CD14-positive monocyte (primary cell): ENCODE results near the gene LRRC55. TPM values are rescaled to one million over a fixed set of nuclear protein-coding genes. Genes with fewer than 3 reads are reported as not detected.

Experiments used
- DNase-seq, 3 donors: peaks; one replicate each; pipeline ENCODE4 v3.0.0-alpha.2; 2011 to 2022
- H2AFZ ChIP-seq: 2 replicates; pipeline ENCODE4 v1.6.0; 2012; ENCODE audit warnings: mild to moderate bottlenecking, low read depth, low read length, inconsistent platforms; ENCODE audit not compliant: insufficient read depth, poor library complexity, severe bottlenecking
- H3K27ac ChIP-seq, 2 donors: 1 replicate in 1 of 2; 2 replicates in 1 of 2; pipeline ENCODE4 v1.5.1; 2012 to 2013; ENCODE audit warnings: low read length in 2 of 2, control low read depth in 1 of 2, inconsistent platforms in 1 of 2, low read depth in 1 of 2, mild to moderate bottlenecking in 1 of 2
- H3K27me3 ChIP-seq, 2 donors: one replicate each; pipeline versions ENCODE4 v1.6.0 to v1.6.1; 2011 to 2013; ENCODE audit warnings: low read length in 2 of 2; ENCODE audit not compliant: control insufficient read depth in 2 of 2, insufficient read depth in 2 of 2
- H3K36me3 ChIP-seq, 2 donors: replicated peaks in 1 of 2; 1 replicate in 1 of 2; 2 replicates in 1 of 2; pipeline versions ENCODE4 v1.5.1 to v1.6.1; 2012 to 2013; ENCODE audit warnings: low read length in 2 of 2, control low read depth in 1 of 2, inconsistent platforms in 1 of 2, mild to moderate bottlenecking in 1 of 2; ENCODE audit not compliant: insufficient read depth in 2 of 2, control insufficient read depth in 1 of 2
- H3K4me1 ChIP-seq, 2 donors: 1 replicate in 1 of 2; 2 replicates in 1 of 2; pipeline versions ENCODE4 v1.5.1 to v1.6.1; 2012 to 2013; ENCODE audit warnings: low read length in 2 of 2, control low read depth in 1 of 2, inconsistent platforms in 1 of 2, mild to moderate bottlenecking in 1 of 2, moderate library complexity in 1 of 2; ENCODE audit not compliant: insufficient read depth in 2 of 2, control insufficient read depth in 1 of 2
- H3K4me2 ChIP-seq: replicated peaks from 2 replicates; pipeline ENCODE3; 2012; ENCODE audit warnings: low read length, moderate library complexity, mild to moderate bottlenecking; ENCODE audit not compliant: poor library complexity, severe bottlenecking; ENCODE audit errors: extremely low read depth
- H3K4me3 ChIP-seq, 3 experiments: fragments of 200-600 bp in 1 of 3; sonication (generic) in 1 of 3; replicated peaks in 1 of 3; 1 replicate in 2 of 3; 2 replicates in 1 of 3; pipeline ENCODE4 v1.5.1; 2011 to 2013; ENCODE audit warnings: low read length in 3 of 3, mild to moderate bottlenecking in 3 of 3, control low read depth in 2 of 3, low read depth in 2 of 3, inconsistent platforms in 1 of 3, moderate library complexity in 1 of 3
- H3K79me2 ChIP-seq: 2 replicates; pipeline ENCODE4 v1.6.0; 2012; ENCODE audit warnings: mild to moderate bottlenecking, control low read depth, inconsistent platforms, low read length, moderate library complexity; ENCODE audit not compliant: insufficient read depth
- H3K9ac ChIP-seq: 2 replicates; pipeline ENCODE4 v1.6.0; 2017; ENCODE audit warnings: low read length, mild to moderate bottlenecking; ENCODE audit not compliant: insufficient read depth, poor library complexity, severe bottlenecking
- H3K9me3 ChIP-seq, 2 donors: replicated peaks in 1 of 2; 1 replicate in 1 of 2; 2 replicates in 1 of 2; pipeline versions ENCODE4 v1.5.1 to v1.6.1; 2012 to 2013; ENCODE audit warnings: low read length in 2 of 2, control low read depth in 1 of 2; ENCODE audit not compliant: control insufficient read depth in 1 of 2, insufficient read depth in 1 of 2
- H4K20me1 ChIP-seq: 2 replicates; pipeline ENCODE4 v1.6.0; 2012; ENCODE audit warnings: mild to moderate bottlenecking, low read length, control low read depth, moderate library complexity; ENCODE audit not compliant: insufficient read depth
- H3K27ac Mint-ChIP-seq, 7 donors: one replicate each; pipeline ENCODE4 v1.8.0; 2020; ENCODE audit warnings: mild to moderate bottlenecking in 7 of 7, mixed read lengths in 7 of 7, moderate library complexity in 6 of 7, inconsistent platforms in 2 of 7
- H3K27me3 Mint-ChIP-seq, 3 donors: one replicate each; pipeline ENCODE4 v1.8.0; 2021 to 2022; ENCODE audit warnings: low read depth in 3 of 3, mild to moderate bottlenecking in 3 of 3, mixed read lengths in 3 of 3, moderate library complexity in 3 of 3, inconsistent platforms in 1 of 3
- H3K36me3 Mint-ChIP-seq, 2 donors: one replicate each; pipeline ENCODE4 v1.8.0; 2020; ENCODE audit warnings: mixed read lengths in 2 of 2, inconsistent platforms in 1 of 2, mild to moderate bottlenecking in 1 of 2
- H3K4me1 Mint-ChIP-seq: one replicate; pipeline ENCODE4 v1.8.0; 2020; ENCODE audit warnings: mild to moderate bottlenecking, mixed read lengths
- H3K4me3 Mint-ChIP-seq, 2 donors: one replicate each; pipeline ENCODE4 v1.8.0; 2020; ENCODE audit warnings: mild to moderate bottlenecking in 2 of 2, mixed read lengths in 2 of 2, moderate library complexity in 1 of 2
- H3K9me3 Mint-ChIP-seq, 7 donors: one replicate each; pipeline ENCODE4 v1.8.0; 2020 to 2022; ENCODE audit warnings: mixed read lengths in 7 of 7, mild to moderate bottlenecking in 6 of 7, moderate library complexity in 6 of 7, inconsistent platforms in 2 of 7
- CTCF ChIP-seq: fragments of 200-600 bp; IDR thresholded peaks from one replicate; pipeline ENCODE4 v1.8.0; 2022; ENCODE audit warnings: antibody characterized with exemption, mild to moderate bottlenecking
- WGBS: methylation state at CpG from one replicate; pipeline ENCODE4 v1.1.5; 2013; ENCODE audit warnings: missing lambda C conversion rate; ENCODE audit not compliant: insufficient coverage; 5-methylcytosine and 5-hydroxymethylcytosine counted together
- intact Hi-C, 2 donors: fragments of 100-400 bp; cut with micrococcal nuclease; formaldehyde crosslinking; loops; one replicate each; pipeline versions ENCODE4 v1.15.0 to v1.15.1; 2023
- polyA plus RNA-seq, 3 donors: library from polyadenylated mRNA; depleted of rRNA in 1 of 3; unstranded in 2 of 3; stranded (reverse) in 1 of 3; fragments of 300-500 nt in 2 of 3; fragments of >200 nt in 1 of 3; fragmentation: Illumina TruSeq in 2 of 3; gene quantifications; 1 replicate in 2 of 3; 2 replicates in 1 of 3; pipeline ENCODE4 v1.2.3, GENCODE V29; 2012 to 2021

Gene LRRC55
- polyA plus RNA-seq, 3 donors = not detected

- H3K4me2 ChIP-seq = no peak overlapping the region
- H3K9ac ChIP-seq = no peak overlapping the region
- H2AFZ ChIP-seq = no peak overlapping the region
Measured at GRCh38 chr11:57214098-57214417, 32.3 kb downstream of the LRRC55 start.

GRCh38 chr11:57214494-57214893 is 32.7 kb downstream of the LRRC55 start:
- H3K4me1 ChIP-seq = peaks cover 16 to 19% of the 10 kb centered on the region in 2 donors
- Mint-ChIP-seq H3K4me3 (no peak overlapping the region), H3K4me1 (peaks cover 17% of the 10 kb centered on the region), H3K27me3 (peaks cover 2 to 5% (median 3%) of the 10 kb centered on the region in 3 donors), H3K9me3 (peaks cover 0 to 6% (median 5%) of the 10 kb centered on the region in 7 donors), H3K27ac (no peak overlapping the region), H3K36me3 (no peaks in the 10 kb centered on the region)
- H4K20me1 ChIP-seq = no peaks in the 10 kb centered on the region
- intact Hi-C loops = no loop called here
- no peak overlapping the region for H3K27ac ChIP-seq
- WGBS = no CpG with 5 or more reads among the region's 3 CpGs
- H3K36me3 ChIP-seq = no peaks in the 10 kb centered on the region
- no peak overlapping the region for H2AFZ ChIP-seq
- H3K9me3 ChIP-seq = no peaks in the 10 kb centered on the region
- no peaks in the 10 kb centered on the region for H3K79me2 ChIP-seq
- H3K27me3 ChIP-seq = peaks cover 2 to 6% of the 10 kb centered on the region in 2 donors
- no peak for TF ChIP-seq CTCF
- H3K9ac ChIP-seq = no peak overlapping the region
- no peak overlapping the region for H3K4me2 ChIP-seq
- no peak for DNase-seq
- H3K4me3 ChIP-seq = no peak overlapping the region

More at GRCh38 chr11:57214098-57214417, 32.3 kb downstream of the LRRC55 start:
- Histone ChIP-seq H4K20me1 (no peaks in the 10 kb centered on the region), H3K27me3 (peaks cover 2 to 6% of the 10 kb centered on the region in 2 donors), H3K27ac (no peak overlapping the region), H3K79me2 (no peaks in the 10 kb centered on the region), H3K4me3 (no peak overlapping the region), H3K36me3 (no peaks in the 10 kb centered on the region), H3K4me1 (peaks cover 12 to 15% of the 10 kb centered on the region in 2 donors), H3K9me3 (no peaks in the 10 kb centered on the region)
- Mint-ChIP-seq H3K27ac (no peak overlapping the region), H3K4me3 (no peak overlapping the region), H3K36me3 (no peaks in the 10 kb centered on the region), H3K4me1 (peaks cover 13% of the 10 kb centered on the region), H3K9me3 (peaks cover 0 to 3% (median 3%) of the 10 kb centered on the region in 7 donors), H3K27me3 (peaks cover 5 to 7% (median 5%) of the 10 kb centered on the region in 3 donors)
- no peak for DNase-seq
- no peak for TF ChIP-seq CTCF
- intact Hi-C loops = no loop called here
- 80% methylated on average over 1 of the region's 2 CpGs for WGBS
